NB4 (cell line): ENCODE measurements around the gene ASIC2.

Source experiments
- DNase-seq: peaks from one replicate; pipeline ENCODE4 v3.0.0; 2010; ENCODE audit warnings: low read depth
- H3K4me3 ChIP-seq: one replicate; pipeline ENCODE4 v1.5.1; 2011; ENCODE audit warnings: mild to moderate bottlenecking, low read depth, low read length, moderate library complexity
- MYC ChIP-seq: IDR thresholded peaks from 2 replicates; pipeline ENCODE4 v1.6.1; 2011; ENCODE audit warnings: low read depth, low read length
- POLR2A ChIP-seq: IDR thresholded peaks from 2 replicates; pipeline ENCODE4 v1.6.1; 2011; ENCODE audit warnings: mild to moderate bottlenecking; ENCODE audit not compliant: insufficient read length; ENCODE audit errors: extremely low read depth
- TF ChIP-seq, protein P1 (sequence below): IDR thresholded peaks from one replicate; pipeline ENCODE4 v1.5.1; 2012; ENCODE audit warnings: low read depth, low read length
- TF ChIP-seq, protein P2 (sequence below): IDR thresholded peaks from 2 replicates; pipeline ENCODE4 v1.6.1; 2011; ENCODE audit warnings: low read depth, low read length

The ASIC2 gene

DNA sequence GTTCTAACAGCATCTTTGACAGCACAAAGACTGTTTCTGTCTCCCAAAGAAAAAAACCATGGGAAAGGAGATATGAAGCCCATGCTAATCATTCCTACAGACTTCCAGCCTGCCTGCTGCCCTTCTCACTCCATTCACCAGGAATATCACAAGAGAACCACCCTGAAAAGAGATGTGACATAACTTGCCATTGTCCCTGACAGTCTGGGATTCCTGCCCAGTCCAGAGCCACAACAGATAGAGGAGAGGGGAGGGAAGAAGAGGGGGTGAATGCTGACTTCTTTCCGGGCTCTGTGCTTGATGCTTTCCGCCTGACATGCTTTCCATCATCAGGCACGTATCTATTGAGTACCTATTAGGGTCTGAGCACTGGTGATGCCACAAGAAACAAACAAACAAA, 31.6 kb upstream of the ASIC2 start:
- no peak overlapping the region for H3K4me3 ChIP-seq
- TF ChIP-seq MYC (no peak), POLR2A (no peak)
- TF ChIP-seq, protein P1, sequence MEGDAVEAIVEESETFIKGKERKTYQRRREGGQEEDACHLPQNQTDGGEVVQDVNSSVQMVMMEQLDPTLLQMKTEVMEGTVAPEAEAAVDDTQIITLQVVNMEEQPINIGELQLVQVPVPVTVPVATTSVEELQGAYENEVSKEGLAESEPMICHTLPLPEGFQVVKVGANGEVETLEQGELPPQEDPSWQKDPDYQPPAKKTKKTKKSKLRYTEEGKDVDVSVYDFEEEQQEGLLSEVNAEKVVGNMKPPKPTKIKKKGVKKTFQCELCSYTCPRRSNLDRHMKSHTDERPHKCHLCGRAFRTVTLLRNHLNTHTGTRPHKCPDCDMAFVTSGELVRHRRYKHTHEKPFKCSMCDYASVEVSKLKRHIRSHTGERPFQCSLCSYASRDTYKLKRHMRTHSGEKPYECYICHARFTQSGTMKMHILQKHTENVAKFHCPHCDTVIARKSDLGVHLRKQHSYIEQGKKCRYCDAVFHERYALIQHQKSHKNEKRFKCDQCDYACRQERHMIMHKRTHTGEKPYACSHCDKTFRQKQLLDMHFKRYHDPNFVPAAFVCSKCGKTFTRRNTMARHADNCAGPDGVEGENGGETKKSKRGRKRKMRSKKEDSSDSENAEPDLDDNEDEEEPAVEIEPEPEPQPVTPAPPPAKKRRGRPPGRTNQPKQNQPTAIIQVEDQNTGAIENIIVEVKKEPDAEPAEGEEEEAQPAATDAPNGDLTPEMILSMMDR: no peak
- TF ChIP-seq, protein P2, sequence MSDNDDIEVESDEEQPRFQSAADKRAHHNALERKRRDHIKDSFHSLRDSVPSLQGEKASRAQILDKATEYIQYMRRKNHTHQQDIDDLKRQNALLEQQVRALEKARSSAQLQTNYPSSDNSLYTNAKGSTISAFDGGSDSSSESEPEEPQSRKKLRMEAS: no peak
- no peak for DNase-seq

DNA sequence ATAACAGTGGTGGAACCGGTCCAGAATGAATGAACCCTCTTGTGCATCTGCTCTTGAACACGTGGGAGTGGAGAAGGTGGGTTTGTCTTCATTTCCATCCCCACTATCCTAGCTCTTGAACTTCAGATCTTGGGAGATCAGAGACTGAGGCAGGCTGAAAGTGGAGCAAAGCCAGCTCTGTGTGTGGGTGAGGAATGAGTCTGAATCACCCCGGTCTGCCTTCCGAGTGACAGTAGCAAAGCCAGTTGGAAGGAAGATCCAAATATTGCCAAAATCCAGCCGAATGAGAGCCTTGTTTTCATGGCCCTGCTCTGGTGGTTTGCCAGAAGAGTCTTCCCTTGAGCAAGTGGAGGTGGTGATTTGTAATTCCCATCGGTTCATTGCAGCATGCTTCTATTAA, 29.0 kb upstream of the ASIC2 start:
- TF ChIP-seq, protein P1: no peak
- H3K4me3 ChIP-seq: no peak overlapping the region
- DNase-seq: no peak

DNA sequence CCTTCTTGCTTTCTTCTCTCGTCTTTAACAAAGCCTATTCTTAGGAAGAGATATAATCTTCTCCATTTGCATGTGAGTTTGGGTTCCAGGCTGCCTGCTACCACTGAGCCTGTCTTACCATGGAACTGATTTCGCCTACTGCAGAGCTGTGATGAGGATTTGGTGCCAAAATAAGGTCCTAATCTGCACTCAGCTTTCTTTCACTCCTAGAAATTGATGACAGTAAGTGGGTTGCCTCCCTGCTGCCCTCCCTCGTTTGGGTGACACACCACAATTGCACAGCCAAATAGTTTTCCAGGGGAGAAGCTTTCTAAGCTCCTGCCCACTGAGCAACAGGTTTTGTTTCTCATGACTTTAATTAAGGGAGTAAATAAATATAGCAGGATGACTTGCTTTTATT, 25.1 kb upstream of the ASIC2 start:
- TF ChIP-seq, protein P2: no peak
- TF ChIP-seq POLR2A (no peak), MYC (no peak)
- TF ChIP-seq, protein P1: no peak
- no peak for DNase-seq
- H3K4me3 ChIP-seq: no peak overlapping the region

DNA sequence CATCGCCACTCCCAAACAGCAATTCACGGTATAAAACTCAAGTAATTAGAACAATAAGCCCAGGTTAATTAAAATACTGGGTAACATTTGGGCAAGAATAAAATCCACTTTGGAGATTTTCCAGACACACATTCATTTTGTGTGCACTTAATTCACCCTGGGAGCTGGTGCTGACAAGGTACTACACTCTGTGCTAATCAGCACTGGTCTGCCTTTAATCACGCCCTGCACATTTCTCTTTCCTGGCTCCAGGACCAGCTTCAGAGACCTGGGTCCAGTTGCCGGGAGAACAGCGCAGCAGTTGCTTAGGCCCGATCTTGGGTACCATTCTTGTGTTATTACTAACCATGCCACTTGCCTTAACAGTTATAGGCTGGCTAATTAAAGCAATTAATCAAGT, 23.7 kb upstream of the ASIC2 start:
- H3K4me3 ChIP-seq: no peak overlapping the region
- DNase-seq: no peak
- TF ChIP-seq, protein P1: no peak
- TF ChIP-seq, protein P2: no peak
- TF ChIP-seq MYC: no peak
- no peak for TF ChIP-seq POLR2A

DNA sequence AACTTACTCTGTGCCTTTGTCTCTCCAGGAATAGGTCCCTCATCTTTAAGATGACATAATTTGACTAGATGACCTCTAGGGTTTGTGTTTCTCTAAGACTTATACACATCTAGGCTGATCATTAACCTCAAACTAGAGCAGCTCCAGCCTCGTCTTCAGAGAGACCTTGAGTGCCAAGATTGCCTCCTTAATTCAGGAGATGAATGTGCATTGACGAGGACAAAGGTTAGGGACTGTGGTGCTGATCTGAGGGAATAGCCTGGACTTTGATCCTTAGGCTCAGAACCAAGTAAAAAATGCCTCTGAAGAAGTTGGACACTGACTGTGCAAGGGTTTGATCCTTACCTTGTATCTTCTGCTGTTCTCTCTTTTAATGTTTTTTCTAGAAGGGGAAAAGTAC, 17.2 kb upstream of the ASIC2 start:
- no peak for DNase-seq
- TF ChIP-seq MYC (no peak), POLR2A (no peak)
- TF ChIP-seq, protein P1: no peak
- TF ChIP-seq, protein P2: no peak
- H3K4me3 ChIP-seq: no peak overlapping the region

DNA sequence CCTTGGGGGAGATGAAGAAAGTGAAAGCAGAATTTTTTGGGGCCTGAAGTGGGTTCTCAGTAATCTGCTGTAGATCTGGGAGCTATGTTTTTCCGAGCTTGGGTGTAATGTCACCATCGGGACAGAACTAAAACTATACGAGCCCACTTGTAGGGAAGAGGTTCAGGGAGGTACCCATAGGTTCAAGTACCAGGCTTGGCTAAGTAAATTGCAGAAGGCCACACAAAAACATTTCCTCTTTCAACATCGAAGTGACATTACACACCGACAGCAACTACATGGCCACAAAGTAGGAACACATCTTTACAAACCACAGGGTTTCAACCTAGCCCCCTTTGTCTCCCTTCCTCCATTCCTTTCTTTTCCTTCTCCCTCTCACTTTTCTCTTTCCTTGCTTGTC, 10.2 kb upstream of the ASIC2 start:
- TF ChIP-seq, protein P2: no peak
- TF ChIP-seq, protein P1: no peak
- TF ChIP-seq MYC: no peak
- no peak overlapping the region for H3K4me3 ChIP-seq
- DNase-seq: no peak
